NB4 (cell line): ENCODE data around the gene CD47.

ENCODE experiments used
- CTCF ChIP-seq: IDR thresholded peaks from one replicate; pipeline ENCODE4 v1.5.1; 2012; ENCODE audit warnings: low read depth, low read length
- POLR2A ChIP-seq: IDR thresholded peaks from 2 replicates; pipeline ENCODE4 v1.6.1; 2011; ENCODE audit warnings: mild to moderate bottlenecking; ENCODE audit not compliant: insufficient read length; ENCODE audit errors: extremely low read depth

- TF ChIP-seq CTCF (no peak), POLR2A (no peak)
These were observed 20.1 kb upstream of the CD47 start for GRCh38 chr3:108110934-108111333.
